SH-SY5Y (cell line): Measurements from ENCODE around the gene RAB34.

Source experiments
- GATA2 ChIP-seq: IDR thresholded peaks from 2 replicates; pipeline ENCODE4 v1.6.1; 2011; ENCODE audit warnings: mild to moderate bottlenecking, low read depth, low read length
- GATA3 ChIP-seq: IDR thresholded peaks from 2 replicates; pipeline ENCODE4 v1.6.1; 2011; ENCODE audit warnings: low read depth, mild to moderate bottlenecking, low read length, moderate library complexity

DNA sequence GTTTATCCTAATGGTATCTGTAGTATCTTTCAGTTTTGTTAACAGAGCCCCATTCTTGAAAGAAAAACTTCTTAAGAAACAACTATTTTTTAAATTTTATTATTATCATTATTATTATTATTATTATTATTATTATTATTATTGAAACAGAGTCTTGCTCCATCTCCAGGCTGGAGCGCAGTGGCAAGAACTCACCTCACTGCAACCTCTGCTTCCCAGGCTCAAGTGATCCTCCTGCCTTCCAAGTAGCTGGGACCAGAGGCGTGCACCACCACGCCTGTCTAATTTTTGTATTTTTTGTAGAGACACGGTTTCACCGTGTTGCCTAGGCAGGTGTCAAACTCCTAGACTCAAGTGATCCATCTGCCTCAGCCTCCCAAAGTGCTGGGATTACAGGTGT lies 32.3 kb downstream of the RAB34 start:
- no peak for TF ChIP-seq GATA2
- no peak for TF ChIP-seq GATA3
